Measurements from ENCODE around the gene PDZD2. TPM values are rescaled to one million over a fixed set of nuclear protein-coding genes. Genes with fewer than 3 reads are reported as not detected.
A peak's percentile ranks its signal among the peaks of the same experiment; 100 is the strongest.

The PDZD2 gene
- total and polyA plus RNA-seq, 11 donors: 28.3 to 116 (median 80.6) TPM

DNA sequence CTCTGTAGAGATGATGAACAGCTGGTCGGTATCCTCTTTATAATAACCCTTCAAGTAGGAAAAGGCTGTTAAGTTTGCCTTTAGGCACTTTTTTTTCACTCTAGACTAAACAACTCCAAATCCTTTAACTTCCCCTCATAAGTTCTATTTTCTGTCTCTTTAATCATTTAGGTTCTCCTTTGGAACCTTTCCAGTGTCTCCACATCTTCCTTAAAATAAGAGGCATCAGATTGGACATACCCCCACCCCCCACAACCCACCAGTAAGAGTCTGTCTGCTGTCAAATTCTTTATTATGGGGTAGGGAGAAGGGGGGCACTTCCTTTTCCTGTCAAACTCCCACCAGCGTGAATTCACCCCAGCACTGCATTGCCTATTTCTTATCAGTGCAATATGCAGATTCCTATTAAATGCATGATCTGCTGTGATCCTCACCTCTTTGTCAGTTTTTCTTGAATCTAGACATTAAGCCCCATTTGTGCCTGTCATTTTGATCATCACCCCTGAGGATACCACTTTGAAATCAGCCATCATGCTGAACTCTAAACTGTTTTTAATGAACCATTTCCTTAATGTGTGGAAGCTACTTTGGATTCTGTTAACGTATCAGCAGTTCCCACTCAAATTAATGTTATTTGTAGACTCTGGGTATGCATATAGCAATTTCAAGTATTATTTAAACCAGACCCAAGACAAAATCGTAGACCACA, 212.2 kb downstream of the PDZD2 start:
- Histone ChIP-seq H3K4me3 (no peak overlapping the region), H3K4me1 (peaks cover 3 to 67% (median 40%) of the 10 kb centered on the region in 12 donors), H3K27ac (peak overlapping the region in 2 of 12 donors; percentile 11 to 20), H3K9me3 (no peaks in the 10 kb centered on the region), H3K36me3 (peaks cover 0 to under 1% (median 0%) of the 10 kb centered on the region in 9 donors), H3K27me3 (peaks cover 0 to 17% (median 0%) of the 10 kb centered on the region in 9 donors)
- 52 to 64% (median 56%) methylated on average over 4 of the region's 4 CpGs for WGBS, 4 donors
- DNase-seq: no peak
- ATAC-seq: no peak
- intact Hi-C loops (cut with DNase I): loop anchor here in 4 of 10 donors (5.0 to 10.0 kb wide), 4 partner anchors 174 to 224 kb away; no protein-coding TSS in a partner anchor
- no peak for TF ChIP-seq POLR2A (IDR thresholded peaks at IDR 0.05)
- TF ChIP-seq, protein P1, sequence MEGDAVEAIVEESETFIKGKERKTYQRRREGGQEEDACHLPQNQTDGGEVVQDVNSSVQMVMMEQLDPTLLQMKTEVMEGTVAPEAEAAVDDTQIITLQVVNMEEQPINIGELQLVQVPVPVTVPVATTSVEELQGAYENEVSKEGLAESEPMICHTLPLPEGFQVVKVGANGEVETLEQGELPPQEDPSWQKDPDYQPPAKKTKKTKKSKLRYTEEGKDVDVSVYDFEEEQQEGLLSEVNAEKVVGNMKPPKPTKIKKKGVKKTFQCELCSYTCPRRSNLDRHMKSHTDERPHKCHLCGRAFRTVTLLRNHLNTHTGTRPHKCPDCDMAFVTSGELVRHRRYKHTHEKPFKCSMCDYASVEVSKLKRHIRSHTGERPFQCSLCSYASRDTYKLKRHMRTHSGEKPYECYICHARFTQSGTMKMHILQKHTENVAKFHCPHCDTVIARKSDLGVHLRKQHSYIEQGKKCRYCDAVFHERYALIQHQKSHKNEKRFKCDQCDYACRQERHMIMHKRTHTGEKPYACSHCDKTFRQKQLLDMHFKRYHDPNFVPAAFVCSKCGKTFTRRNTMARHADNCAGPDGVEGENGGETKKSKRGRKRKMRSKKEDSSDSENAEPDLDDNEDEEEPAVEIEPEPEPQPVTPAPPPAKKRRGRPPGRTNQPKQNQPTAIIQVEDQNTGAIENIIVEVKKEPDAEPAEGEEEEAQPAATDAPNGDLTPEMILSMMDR (IDR thresholded peaks at IDR 0.05): no peak

DNA sequence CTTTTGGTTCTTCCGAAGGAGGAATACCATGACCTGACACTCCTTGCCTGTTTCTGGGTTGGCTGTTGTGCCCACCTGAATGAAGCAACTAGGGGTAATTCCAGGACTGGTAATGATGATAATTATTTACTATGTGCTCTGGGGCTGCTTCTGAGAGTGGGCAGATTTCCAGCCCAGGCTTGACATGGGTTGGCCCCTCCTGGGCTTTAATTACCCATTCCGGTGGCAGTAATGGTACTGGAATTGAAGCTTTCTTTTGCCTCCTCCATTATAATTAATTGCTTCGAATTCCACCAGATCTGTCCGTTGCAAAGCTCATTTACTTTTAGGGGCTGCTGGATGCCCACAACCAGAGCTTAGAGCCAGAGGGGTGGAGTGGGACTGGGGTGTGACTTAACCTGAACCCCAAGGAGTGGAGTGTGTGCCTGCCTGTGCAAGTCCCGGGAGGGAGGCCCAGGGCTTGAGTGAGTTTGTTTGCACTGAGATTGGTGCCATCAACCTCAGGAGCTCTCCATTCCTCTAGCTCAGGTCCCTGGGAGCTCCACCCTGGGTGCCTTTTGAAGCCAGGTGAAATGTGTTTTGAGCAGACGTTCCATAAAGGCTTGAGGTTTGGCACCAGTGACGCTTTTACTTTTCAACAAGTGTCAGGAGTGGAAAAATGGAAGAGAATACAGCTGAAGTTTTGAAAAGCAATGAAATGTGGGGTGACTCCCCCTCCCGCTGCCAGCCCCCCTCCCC, 214.6 kb downstream of the PDZD2 start:
- Histone ChIP-seq H3K4me1 (peaks cover 3 to 57% (median 29%) of the 10 kb centered on the region in 12 donors), H3K9me3 (peaks cover 0 to 5% (median 0%) of the 10 kb centered on the region in 12 donors), H3K36me3 (peaks cover 0 to 12% (median 0%) of the 10 kb centered on the region in 9 donors), H3K4me3 (peak overlapping the region in 9 of 12 donors; percentile 57 to 72 (median 67)), H3K27ac (peak overlapping the region in 11 of 12 donors; percentile 71 to 93 (median 82)), H3K27me3 (peaks cover 0 to 17% (median 0%) of the 10 kb centered on the region in 9 donors)
- intact Hi-C loops (cut with DNase I): loop anchor here in 4 of 10 donors (5.0 to 10.0 kb wide), 4 partner anchors 171 to 221 kb away; no protein-coding TSS in a partner anchor
- peak in 1 of 4 donors; percentile 20 for ATAC-seq
- 47 to 63% (median 54%) methylated on average over 7 to 8 of the region's 8 CpGs for WGBS, 4 donors
- DNase-seq: no peak
- no peak for TF ChIP-seq POLR2A (IDR thresholded peaks at IDR 0.05)
- TF ChIP-seq, protein P1 (IDR thresholded peaks at IDR 0.05): no peak

DNA sequence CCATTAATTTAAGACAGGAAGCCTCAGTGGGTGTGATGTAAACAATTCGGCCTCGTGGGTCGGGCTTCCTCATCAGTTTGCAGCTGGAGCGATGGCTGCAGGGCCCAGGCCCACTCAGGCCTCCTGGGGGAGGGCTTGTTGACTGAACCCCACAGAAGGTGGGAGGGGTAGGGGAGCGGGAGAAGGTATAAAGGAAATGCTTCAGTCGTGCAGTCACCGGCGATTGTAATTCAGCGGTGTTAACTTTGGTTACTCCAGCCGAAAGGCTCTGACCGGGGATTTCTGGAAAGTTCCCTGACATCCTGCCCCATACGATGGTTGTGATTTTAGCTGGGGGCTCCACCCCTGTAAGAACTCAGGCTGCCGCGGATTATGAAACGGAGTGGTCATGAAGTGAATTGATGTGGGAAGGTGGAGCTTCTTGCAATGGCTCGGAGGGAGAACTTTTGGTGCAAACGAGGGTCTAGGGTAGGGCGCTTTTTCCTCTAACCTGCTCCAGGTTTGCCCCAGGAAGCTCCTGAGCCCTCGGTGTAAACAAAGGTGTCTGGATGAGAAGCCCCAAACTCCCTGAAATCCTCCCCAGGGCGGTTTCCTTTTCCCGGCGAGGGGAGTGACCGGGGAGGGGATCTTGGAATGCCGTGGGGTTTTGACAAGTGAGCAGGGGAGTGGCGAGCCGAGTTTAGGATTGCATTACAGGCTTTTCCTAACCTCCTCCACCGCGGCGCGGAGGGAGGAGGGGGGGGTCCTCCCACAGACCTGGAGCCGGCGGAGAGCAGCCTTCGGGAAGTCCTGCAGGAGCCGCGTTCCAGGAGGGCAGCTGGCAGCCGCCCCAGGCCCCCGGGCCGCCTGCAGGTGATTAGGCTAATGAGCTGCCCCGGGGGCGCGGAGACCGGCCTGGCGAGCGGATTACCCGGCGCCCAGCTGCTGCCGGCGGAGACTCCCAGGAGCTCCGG, 215.5 kb downstream of the PDZD2 start:
- DNase-seq: peak; percentile 47 to 78 (median 64)
- Histone ChIP-seq H3K36me3 (peaks cover 0 to 21% (median 0%) of the 10 kb centered on the region in 9 donors), H3K4me3 (peak overlapping the region; percentile 42 to 72 (median 66)), H3K9me3 (peaks cover 0 to 14% (median 8%) of the 10 kb centered on the region in 12 donors), H3K27ac (peak overlapping the region; percentile 71 to 93 (median 81)), H3K27me3 (peaks cover 0 to 17% (median 0%) of the 10 kb centered on the region in 9 donors), H3K4me1 (peaks cover under 1 to 48% (median 25%) of the 10 kb centered on the region in 12 donors)
- no peak for TF ChIP-seq POLR2A (IDR thresholded peaks at IDR 0.05)
- TF ChIP-seq, protein P1 (IDR thresholded peaks at IDR 0.05): no peak
- ATAC-seq: peak; percentile 71 to 83 (median 76)
- 14 to 26% (median 18%) methylated on average over 30 to 49 of the region's 49 CpGs for WGBS, 4 donors
- intact Hi-C loops (cut with DNase I): loop anchor here in 4 of 10 donors (5.0 to 10.0 kb wide), 4 partner anchors 170 to 220 kb away; no protein-coding TSS in a partner anchor

Measured in heart left ventricle (tissue), 16 donors.